ENCODE results near the gene PDAP1.

DNA sequence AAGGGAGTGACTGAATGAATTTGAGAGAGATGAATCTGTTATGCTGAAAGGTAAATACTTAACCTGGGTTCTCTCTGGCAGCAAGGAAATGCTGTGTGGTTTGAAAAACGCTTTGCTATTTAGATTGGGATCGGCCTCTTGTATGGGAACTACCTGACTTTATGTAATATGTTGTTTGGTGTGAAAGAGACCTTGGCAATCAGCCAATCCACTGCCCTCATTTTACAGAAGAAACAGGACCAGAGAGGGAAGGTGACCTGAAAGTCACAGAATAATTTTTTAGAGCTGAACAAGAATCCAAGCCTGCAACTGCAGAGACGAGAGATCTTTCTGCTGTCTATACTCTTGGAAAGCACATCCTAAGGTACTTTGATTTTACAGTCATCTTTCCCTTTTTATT is 1.4 kb upstream of the PDAP1 start:
- no peak for TF ChIP-seq EZH2phosphoT487 (IDR thresholded peaks at IDR 0.05; ENCODE audit: low read depth)
- TF ChIP-seq, protein P1, sequence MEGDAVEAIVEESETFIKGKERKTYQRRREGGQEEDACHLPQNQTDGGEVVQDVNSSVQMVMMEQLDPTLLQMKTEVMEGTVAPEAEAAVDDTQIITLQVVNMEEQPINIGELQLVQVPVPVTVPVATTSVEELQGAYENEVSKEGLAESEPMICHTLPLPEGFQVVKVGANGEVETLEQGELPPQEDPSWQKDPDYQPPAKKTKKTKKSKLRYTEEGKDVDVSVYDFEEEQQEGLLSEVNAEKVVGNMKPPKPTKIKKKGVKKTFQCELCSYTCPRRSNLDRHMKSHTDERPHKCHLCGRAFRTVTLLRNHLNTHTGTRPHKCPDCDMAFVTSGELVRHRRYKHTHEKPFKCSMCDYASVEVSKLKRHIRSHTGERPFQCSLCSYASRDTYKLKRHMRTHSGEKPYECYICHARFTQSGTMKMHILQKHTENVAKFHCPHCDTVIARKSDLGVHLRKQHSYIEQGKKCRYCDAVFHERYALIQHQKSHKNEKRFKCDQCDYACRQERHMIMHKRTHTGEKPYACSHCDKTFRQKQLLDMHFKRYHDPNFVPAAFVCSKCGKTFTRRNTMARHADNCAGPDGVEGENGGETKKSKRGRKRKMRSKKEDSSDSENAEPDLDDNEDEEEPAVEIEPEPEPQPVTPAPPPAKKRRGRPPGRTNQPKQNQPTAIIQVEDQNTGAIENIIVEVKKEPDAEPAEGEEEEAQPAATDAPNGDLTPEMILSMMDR (IDR thresholded peaks at IDR 0.05; ENCODE audit: low read depth, low read length), result no peak

Measured in OCI-LY3 (cell line).